HG03066 (cell line): ENCODE data around the gene ARHGAP26.

Source experiments
- ATAC-seq: cut with Tn5 transposase; IDR thresholded peaks from one replicate; pipeline ENCODE4 v1.9.1; 2021; ENCODE audit warnings: low read depth; ENCODE audit not compliant: unreplicated experiment

ARHGAP26 gene

GRCh38 chr5:143224672-143225071 is 454.5 kb downstream of the ARHGAP26 start:
- ATAC-seq: no peak

- no peak for ATAC-seq
These were observed 455.3 kb downstream of the ARHGAP26 start for GRCh38 chr5:143225511-143225910.

- no peak for ATAC-seq
These were observed 456.2 kb downstream of the ARHGAP26 start for GRCh38 chr5:143226361-143226760.

GRCh38 chr5:143226872-143227271 is 456.7 kb downstream of the ARHGAP26 start:
- ATAC-seq: no peak

GRCh38 chr5:143227301-143227700 is 457.1 kb downstream of the ARHGAP26 start:
- no peak for ATAC-seq

- ATAC-seq: no peak
These were observed 458.6 kb downstream of the ARHGAP26 start for GRCh38 chr5:143228597-143229293.

- ATAC-seq: peak; percentile 28
These were observed 459.3 kb downstream of the ARHGAP26 start for GRCh38 chr5:143229426-143229895.

- peak; percentile 88 for ATAC-seq
These were observed 459.9 kb downstream of the ARHGAP26 start for GRCh38 chr5:143229896-143230675.

GRCh38 chr5:143230676-143230996 is 460.5 kb downstream of the ARHGAP26 start:
- ATAC-seq: no peak

GRCh38 chr5:143231416-143231815 is 461.2 kb downstream of the ARHGAP26 start:
- ATAC-seq: no peak

GRCh38 chr5:143231973-143232812 is 462.0 kb downstream of the ARHGAP26 start:
- ATAC-seq: no peak

- ATAC-seq: no peak
These were observed 462.9 kb downstream of the ARHGAP26 start for GRCh38 chr5:143233031-143233430.

- no peak for ATAC-seq
These were observed 464.1 kb downstream of the ARHGAP26 start for GRCh38 chr5:143234162-143234842.

- no peak for ATAC-seq
These were observed 465.2 kb downstream of the ARHGAP26 start for GRCh38 chr5:143235423-143235822.

- no peak for ATAC-seq
These were observed 466.5 kb downstream of the ARHGAP26 start for GRCh38 chr5:143236682-143237081.

- no peak for ATAC-seq
These were observed 467.5 kb downstream of the ARHGAP26 start for GRCh38 chr5:143237664-143238063.

- ATAC-seq: no peak
These were observed 468.4 kb downstream of the ARHGAP26 start for GRCh38 chr5:143238620-143239019.

- no peak for ATAC-seq
These were observed 469.8 kb downstream of the ARHGAP26 start for GRCh38 chr5:143239882-143240518.

GRCh38 chr5:143241892-143242291 is 471.7 kb downstream of the ARHGAP26 start:
- ATAC-seq: no peak

GRCh38 chr5:143243103-143243502 is 472.9 kb downstream of the ARHGAP26 start:
- no peak for ATAC-seq
